ENCODE measurements around the gene PRKAR2B.
"Not testable (repeated sequence)": the region's sequence is repeated elsewhere in the genome, so short reads cannot be mapped to it uniquely, and the experiment has no call there.

PRKAR2B gene

GRCh38 chr7:107133396-107133795 lies 88.9 kb downstream of the PRKAR2B start:
- Histone ChIP-seq H3K36me3 (ENCODE audit: control insufficient read depth in 1 of 2, insufficient read depth in 2 of 2, low read length in 2 of 2) (no peaks in the 10 kb centered on the region), H3K27ac (ENCODE audit: low read depth, low read length) (no peak overlapping the region), H3K4me1 (ENCODE audit: control insufficient read depth in 1 of 2, insufficient read depth in 2 of 2, low read length in 2 of 2) (no peaks in the 10 kb centered on the region), H3K9ac (ENCODE audit: low read depth in 1 of 2, low read length in 2 of 2) (no peak overlapping the region), H3K9me3 (ENCODE audit: control insufficient read depth in 1 of 2, low read length in 2 of 2) (no peaks in the 10 kb centered on the region), H3K27me3 (ENCODE audit: control insufficient read depth in 1 of 2, insufficient read depth in 2 of 2, low read length in 2 of 2) (no peaks in the 10 kb centered on the region), H3K4me3 (ENCODE audit: low read depth in 1 of 2, low read length in 2 of 2) (no peak overlapping the region)

GRCh38 chr7:107138696-107139420 lies 94.4 kb downstream of the PRKAR2B start:
- H3K4me1 ChIP-seq (ENCODE audit: control insufficient read depth in 1 of 2, insufficient read depth in 2 of 2, low read length in 2 of 2), result no peaks in the 10 kb centered on the region
- no peaks in the 10 kb centered on the region for H3K9me3 ChIP-seq (ENCODE audit: control insufficient read depth in 1 of 2, low read length in 2 of 2)
- no peak overlapping the region for H3K9ac ChIP-seq (ENCODE audit: low read depth in 1 of 2, low read length in 2 of 2)
- H3K4me3 ChIP-seq (ENCODE audit: low read depth in 1 of 2, low read length in 2 of 2), result no peak overlapping the region
- H3K27me3 ChIP-seq (ENCODE audit: control insufficient read depth in 1 of 2, insufficient read depth in 2 of 2, low read length in 2 of 2), result no peaks in the 10 kb centered on the region
- no peaks in the 10 kb centered on the region for H3K36me3 ChIP-seq (ENCODE audit: control insufficient read depth in 1 of 2, insufficient read depth in 2 of 2, low read length in 2 of 2)
- H3K27ac ChIP-seq (ENCODE audit: low read depth, low read length), result no peak overlapping the region

GRCh38 chr7:107143875-107144274 lies 99.4 kb downstream of the PRKAR2B start:
- H3K9me3 ChIP-seq (ENCODE audit: control insufficient read depth in 1 of 2, low read length in 2 of 2); H3K36me3 ChIP-seq (ENCODE audit: control insufficient read depth in 1 of 2, insufficient read depth in 2 of 2, low read length in 2 of 2); H3K9ac ChIP-seq (ENCODE audit: low read depth in 1 of 2, low read length in 2 of 2); H3K27me3 ChIP-seq (ENCODE audit: control insufficient read depth in 1 of 2, insufficient read depth in 2 of 2, low read length in 2 of 2); H3K27ac ChIP-seq (ENCODE audit: low read depth, low read length); H3K4me1 ChIP-seq (ENCODE audit: control insufficient read depth in 1 of 2, insufficient read depth in 2 of 2, low read length in 2 of 2); H3K4me3 ChIP-seq (ENCODE audit: low read depth in 1 of 2, low read length in 2 of 2): not testable (repeated sequence)

- no peak overlapping the region for H3K27ac ChIP-seq (ENCODE audit: low read depth, low read length)
- no peaks in the 10 kb centered on the region for H3K36me3 ChIP-seq (ENCODE audit: control insufficient read depth in 1 of 2, insufficient read depth in 2 of 2, low read length in 2 of 2)
- no peaks in the 10 kb centered on the region for H3K4me1 ChIP-seq (ENCODE audit: control insufficient read depth in 1 of 2, insufficient read depth in 2 of 2, low read length in 2 of 2)
- H3K4me3 ChIP-seq (ENCODE audit: low read depth in 1 of 2, low read length in 2 of 2), result no peak overlapping the region
- no peak overlapping the region for H3K9ac ChIP-seq (ENCODE audit: low read depth in 1 of 2, low read length in 2 of 2)
- H3K27me3 ChIP-seq (ENCODE audit: control insufficient read depth in 1 of 2, insufficient read depth in 2 of 2, low read length in 2 of 2), result no peaks in the 10 kb centered on the region
- H3K9me3 ChIP-seq (ENCODE audit: control insufficient read depth in 1 of 2, low read length in 2 of 2), result no peaks in the 10 kb centered on the region
Measured at GRCh38 chr7:107145067-107145838, 100.7 kb downstream of the PRKAR2B start.

GRCh38 chr7:107147464-107148393 lies 103.2 kb downstream of the PRKAR2B start:
- no peaks in the 10 kb centered on the region for H3K9me3 ChIP-seq (ENCODE audit: control insufficient read depth in 1 of 2, low read length in 2 of 2)
- no peak overlapping the region for H3K4me3 ChIP-seq (ENCODE audit: low read depth in 1 of 2, low read length in 2 of 2)
- H3K9ac ChIP-seq (ENCODE audit: low read depth in 1 of 2, low read length in 2 of 2), result no peak overlapping the region
- no peak overlapping the region for H3K27ac ChIP-seq (ENCODE audit: low read depth, low read length)
- H3K4me1 ChIP-seq (ENCODE audit: control insufficient read depth in 1 of 2, insufficient read depth in 2 of 2, low read length in 2 of 2), result no peaks in the 10 kb centered on the region
- H3K27me3 ChIP-seq (ENCODE audit: control insufficient read depth in 1 of 2, insufficient read depth in 2 of 2, low read length in 2 of 2), result no peaks in the 10 kb centered on the region
- no peaks in the 10 kb centered on the region for H3K36me3 ChIP-seq (ENCODE audit: control insufficient read depth in 1 of 2, insufficient read depth in 2 of 2, low read length in 2 of 2)

GRCh38 chr7:107148721-107149120 lies 104.2 kb downstream of the PRKAR2B start:
- Histone ChIP-seq H3K9me3 (ENCODE audit: control insufficient read depth in 1 of 2, low read length in 2 of 2) (no peaks in the 10 kb centered on the region), H3K27ac (ENCODE audit: low read depth, low read length) (no peak overlapping the region), H3K4me1 (ENCODE audit: control insufficient read depth in 1 of 2, insufficient read depth in 2 of 2, low read length in 2 of 2) (no peaks in the 10 kb centered on the region), H3K4me3 (ENCODE audit: low read depth in 1 of 2, low read length in 2 of 2) (no peak overlapping the region), H3K36me3 (ENCODE audit: control insufficient read depth in 1 of 2, insufficient read depth in 2 of 2, low read length in 2 of 2) (no peaks in the 10 kb centered on the region), H3K27me3 (ENCODE audit: control insufficient read depth in 1 of 2, insufficient read depth in 2 of 2, low read length in 2 of 2) (no peaks in the 10 kb centered on the region), H3K9ac (ENCODE audit: low read depth in 1 of 2, low read length in 2 of 2) (no peak overlapping the region)

GRCh38 chr7:107149863-107150262 lies 105.4 kb downstream of the PRKAR2B start:
- no peak overlapping the region for H3K27ac ChIP-seq (ENCODE audit: low read depth, low read length)
- H3K9ac ChIP-seq (ENCODE audit: low read depth in 1 of 2, low read length in 2 of 2), result no peak overlapping the region
- H3K9me3 ChIP-seq (ENCODE audit: control insufficient read depth in 1 of 2, low read length in 2 of 2), result no peaks in the 10 kb centered on the region
- no peaks in the 10 kb centered on the region for H3K36me3 ChIP-seq (ENCODE audit: control insufficient read depth in 1 of 2, insufficient read depth in 2 of 2, low read length in 2 of 2)
- no peak overlapping the region for H3K4me3 ChIP-seq (ENCODE audit: low read depth in 1 of 2, low read length in 2 of 2)
- no peaks in the 10 kb centered on the region for H3K4me1 ChIP-seq (ENCODE audit: control insufficient read depth in 1 of 2, insufficient read depth in 2 of 2, low read length in 2 of 2)
- H3K27me3 ChIP-seq (ENCODE audit: control insufficient read depth in 1 of 2, insufficient read depth in 2 of 2, low read length in 2 of 2), result no peaks in the 10 kb centered on the region

- H3K4me1 ChIP-seq (ENCODE audit: control insufficient read depth in 1 of 2, insufficient read depth in 2 of 2, low read length in 2 of 2), result no peaks in the 10 kb centered on the region
- H3K9ac ChIP-seq (ENCODE audit: low read depth in 1 of 2, low read length in 2 of 2), result no peak overlapping the region
- H3K4me3 ChIP-seq (ENCODE audit: low read depth in 1 of 2, low read length in 2 of 2), result no peak overlapping the region
Measured at GRCh38 chr7:107150375-107151073, 106.0 kb downstream of the PRKAR2B start.

GRCh38 chr7:107151538-107151937 lies 107.0 kb downstream of the PRKAR2B start:
- Histone ChIP-seq H3K9me3 (ENCODE audit: control insufficient read depth in 1 of 2, low read length in 2 of 2) (no peaks in the 10 kb centered on the region), H3K4me3 (ENCODE audit: low read depth in 1 of 2, low read length in 2 of 2) (no peak overlapping the region), H3K4me1 (ENCODE audit: control insufficient read depth in 1 of 2, insufficient read depth in 2 of 2, low read length in 2 of 2) (no peaks in the 10 kb centered on the region), H3K27me3 (ENCODE audit: control insufficient read depth in 1 of 2, insufficient read depth in 2 of 2, low read length in 2 of 2) (no peaks in the 10 kb centered on the region), H3K27ac (ENCODE audit: low read depth, low read length) (no peak overlapping the region), H3K9ac (ENCODE audit: low read depth in 1 of 2, low read length in 2 of 2) (no peak overlapping the region), H3K36me3 (ENCODE audit: control insufficient read depth in 1 of 2, insufficient read depth in 2 of 2, low read length in 2 of 2) (no peaks in the 10 kb centered on the region)

More at GRCh38 chr7:107150375-107151073, 106.0 kb downstream of the PRKAR2B start:
- Histone ChIP-seq H3K27ac (ENCODE audit: low read depth, low read length) (no peak overlapping the region), H3K27me3 (ENCODE audit: control insufficient read depth in 1 of 2, insufficient read depth in 2 of 2, low read length in 2 of 2) (no peaks in the 10 kb centered on the region), H3K36me3 (ENCODE audit: control insufficient read depth in 1 of 2, insufficient read depth in 2 of 2, low read length in 2 of 2) (no peaks in the 10 kb centered on the region), H3K9me3 (ENCODE audit: control insufficient read depth in 1 of 2, low read length in 2 of 2) (no peaks in the 10 kb centered on the region)
